WTC11 (cell line): Measurements from ENCODE around the gene OSBPL9.

ENCODE experiments used
- ATF6 ChIP-seq: sonication (generic); formaldehyde crosslinking; IDR thresholded peaks from 2 replicates; pipeline ENCODE4 v1.8.1; 2023; ENCODE audit warnings: mild to moderate bottlenecking, missing genetic modification reagents
- CREB1 ChIP-seq: sonication (generic); formaldehyde crosslinking; IDR thresholded peaks from 2 replicates; pipeline ENCODE4 v1.8.0; 2023; ENCODE audit warnings: mild to moderate bottlenecking, missing genetic modification reagents
- CREM ChIP-seq: sonication (generic); formaldehyde crosslinking; IDR thresholded peaks from 2 replicates; pipeline ENCODE4 v1.8.1; 2022; ENCODE audit warnings: mild to moderate bottlenecking, missing genetic modification reagents, moderate library complexity
- CTCF ChIP-seq: fragments of 200-600 bp; IDR thresholded peaks from 2 replicates; pipeline ENCODE4 v1.8.0; 2022; ENCODE audit warnings: antibody characterized with exemption
- FOXP4 ChIP-seq: sonication (generic); formaldehyde crosslinking; IDR thresholded peaks from 2 replicates; pipeline ENCODE4 v1.8.0; 2022; ENCODE audit warnings: mild to moderate bottlenecking, missing genetic modification reagents
- IRF2 ChIP-seq: sonication (generic); formaldehyde crosslinking; IDR thresholded peaks from 2 replicates; pipeline ENCODE4 v1.8.0; 2022; ENCODE audit warnings: low read depth, missing genetic modification reagents, borderline replicate concordance
- NFYB ChIP-seq: sonication (generic); formaldehyde crosslinking; conservative IDR thresholded peaks from 2 replicates; pipeline ENCODE4 v1.8.0; 2022; ENCODE audit warnings: low read depth, missing genetic modification reagents
- TP53 ChIP-seq: sonication (generic); formaldehyde crosslinking; IDR thresholded peaks from 2 replicates; pipeline ENCODE4 v1.8.1; 2023; ENCODE audit warnings: mild to moderate bottlenecking, missing genetic modification reagents
- ZNF512 ChIP-seq: sonication (generic); formaldehyde crosslinking; IDR thresholded peaks from 2 replicates; pipeline ENCODE4 v1.8.1; 2022; ENCODE audit warnings: missing genetic modification reagents, borderline replicate concordance
- TF ChIP-seq, protein P1 (sequence below): sonication (generic); formaldehyde crosslinking; conservative IDR thresholded peaks from 2 replicates; pipeline ENCODE4 v1.8.1; 2022; ENCODE audit warnings: mild to moderate bottlenecking, missing genetic modification reagents
- TF ChIP-seq, protein P2 (sequence below): sonication (generic); formaldehyde crosslinking; IDR thresholded peaks from 2 replicates; pipeline ENCODE4 v1.8.0; 2022; ENCODE audit warnings: mild to moderate bottlenecking, missing genetic modification reagents
- TF ChIP-seq, protein P3 (sequence below): sonication (generic); formaldehyde crosslinking; IDR thresholded peaks from 2 replicates; pipeline ENCODE4 v1.8.1; 2022; ENCODE audit warnings: mild to moderate bottlenecking, moderate library complexity, missing genetic modification reagents

- TF ChIP-seq CTCF (no peak), FOXP4 (CRISPR knock-in tag) (no peak), CREB1 (CRISPR knock-in tag) (no peak), IRF2 (CRISPR knock-in tag) (no peak), ATF6 (no peak), CREM (CRISPR knock-in tag) (no peak), TP53 (CRISPR knock-in tag) (no peak), NFYB (CRISPR knock-in tag) (no peak), ZNF512 (no peak)
- TF ChIP-seq, protein P1, sequence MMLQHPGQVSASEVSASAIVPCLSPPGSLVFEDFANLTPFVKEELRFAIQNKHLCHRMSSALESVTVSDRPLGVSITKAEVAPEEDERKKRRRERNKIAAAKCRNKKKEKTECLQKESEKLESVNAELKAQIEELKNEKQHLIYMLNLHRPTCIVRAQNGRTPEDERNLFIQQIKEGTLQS (CRISPR knock-in tag): no peak
- TF ChIP-seq, protein P2, sequence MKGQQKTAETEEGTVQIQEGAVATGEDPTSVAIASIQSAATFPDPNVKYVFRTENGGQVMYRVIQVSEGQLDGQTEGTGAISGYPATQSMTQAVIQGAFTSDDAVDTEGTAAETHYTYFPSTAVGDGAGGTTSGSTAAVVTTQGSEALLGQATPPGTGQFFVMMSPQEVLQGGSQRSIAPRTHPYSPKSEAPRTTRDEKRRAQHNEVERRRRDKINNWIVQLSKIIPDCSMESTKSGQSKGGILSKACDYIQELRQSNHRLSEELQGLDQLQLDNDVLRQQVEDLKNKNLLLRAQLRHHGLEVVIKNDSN (CRISPR knock-in tag): no peak
- TF ChIP-seq, protein P3, sequence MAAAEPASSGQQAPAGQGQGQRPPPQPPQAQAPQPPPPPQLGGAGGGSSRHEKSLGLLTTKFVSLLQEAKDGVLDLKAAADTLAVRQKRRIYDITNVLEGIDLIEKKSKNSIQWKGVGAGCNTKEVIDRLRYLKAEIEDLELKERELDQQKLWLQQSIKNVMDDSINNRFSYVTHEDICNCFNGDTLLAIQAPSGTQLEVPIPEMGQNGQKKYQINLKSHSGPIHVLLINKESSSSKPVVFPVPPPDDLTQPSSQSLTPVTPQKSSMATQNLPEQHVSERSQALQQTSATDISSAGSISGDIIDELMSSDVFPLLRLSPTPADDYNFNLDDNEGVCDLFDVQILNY (CRISPR knock-in tag): no peak
Observed at GRCh38 chr1:51639694-51640093, 22.8 kb downstream of the OSBPL9 start.
